Naive B cell (primary cell): ENCODE results near the gene TAF12. TPM values are rescaled to one million over a fixed set of nuclear protein-coding genes. Genes with fewer than 3 reads are reported as not detected.

Source experiments
- ATAC-seq, 2 donors: fragments of 150-1000 bp; cut with Tn5 transposase; 2 replicates each; pipeline ENCODE4 v1.10.0; 2021; ENCODE audit warnings: low read depth in 2 of 2, mild to moderate bottlenecking in 2 of 2, moderate library complexity in 2 of 2
- DNase-seq: peaks from one replicate; pipeline ENCODE4 v3.0.0; 2022
- H3K27ac Mint-ChIP-seq, 6 donors: one replicate each; pipeline ENCODE4 v1.8.0; 2020 to 2022; ENCODE audit warnings: mild to moderate bottlenecking in 6 of 6, mixed read lengths in 6 of 6, moderate library complexity in 5 of 6, inconsistent platforms in 2 of 6
- H3K27me3 Mint-ChIP-seq, 3 donors: one replicate each; pipeline ENCODE4 v1.8.0; 2021 to 2022; ENCODE audit warnings: mixed read lengths in 3 of 3, mild to moderate bottlenecking in 1 of 3
- H3K36me3 Mint-ChIP-seq, 2 donors: one replicate each; pipeline ENCODE4 v1.8.0; 2020 to 2022; ENCODE audit warnings: mixed read lengths in 2 of 2, inconsistent platforms in 1 of 2, mild to moderate bottlenecking in 1 of 2
- H3K4me1 Mint-ChIP-seq, 3 donors: one replicate each; pipeline ENCODE4 v1.8.0; 2020 to 2022; ENCODE audit warnings: mixed read lengths in 3 of 3, inconsistent platforms in 1 of 3, mild to moderate bottlenecking in 1 of 3, moderate library complexity in 1 of 3
- H3K4me3 Mint-ChIP-seq, 8 donors: one replicate each; pipeline ENCODE4 v1.8.0; 2020 to 2022; ENCODE audit warnings: mild to moderate bottlenecking in 8 of 8, mixed read lengths in 8 of 8, moderate library complexity in 8 of 8, inconsistent platforms in 2 of 8
- H3K9me3 Mint-ChIP-seq, 7 donors: one replicate each; pipeline ENCODE4 v1.8.0; 2020 to 2022; ENCODE audit warnings: mixed read lengths in 7 of 7, mild to moderate bottlenecking in 5 of 7, inconsistent platforms in 2 of 7, moderate library complexity in 1 of 7
- polyA plus RNA-seq, 6 donors: library from polyadenylated mRNA; unstranded; fragments of 300-500 nt; fragmentation: Illumina TruSeq; gene quantifications; one replicate each; pipeline ENCODE4 v1.2.3, GENCODE V29; 2021; ENCODE audit warnings: low read depth in 6 of 6

TAF12 gene
- polyA plus RNA-seq, 6 donors from 2014 or later: 32.3 to 50.4 (median 47.6) TPM

DNA sequence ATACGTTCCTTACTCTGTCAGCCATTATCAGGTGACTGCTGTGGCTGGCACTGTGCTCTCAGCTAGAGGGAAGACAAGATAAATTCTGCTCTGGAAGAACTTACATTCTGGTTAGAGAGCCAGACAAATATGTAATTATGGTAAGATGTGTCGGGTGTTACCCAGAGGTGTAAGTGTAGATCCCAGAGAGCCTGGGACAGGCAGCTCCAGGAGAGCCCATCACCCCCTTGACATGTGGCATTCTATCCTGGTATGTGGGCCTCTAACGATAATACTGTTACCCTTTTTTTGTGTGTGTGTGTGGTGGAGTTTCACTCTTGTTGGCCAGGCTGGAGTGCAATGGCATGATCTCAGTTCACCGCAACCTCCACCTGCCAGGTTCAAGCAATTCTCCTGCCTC lies 71.0 kb downstream of the TAF12 start:
- DNase-seq: no peak
- peaks cover 0 to 4% of the 10 kb centered on the region in 2 donors for H3K36me3 Mint-ChIP-seq
- no peaks in the 10 kb centered on the region for H3K27me3 Mint-ChIP-seq
- no peak for ATAC-seq
- H3K27ac Mint-ChIP-seq: peak overlapping the region in 1 of 6 donors; percentile 31
- no peak overlapping the region for H3K4me3 Mint-ChIP-seq
- H3K4me1 Mint-ChIP-seq: peaks cover 0 to 5% (median 0%) of the 10 kb centered on the region in 3 donors
- H3K9me3 Mint-ChIP-seq: no peaks in the 10 kb centered on the region

DNA sequence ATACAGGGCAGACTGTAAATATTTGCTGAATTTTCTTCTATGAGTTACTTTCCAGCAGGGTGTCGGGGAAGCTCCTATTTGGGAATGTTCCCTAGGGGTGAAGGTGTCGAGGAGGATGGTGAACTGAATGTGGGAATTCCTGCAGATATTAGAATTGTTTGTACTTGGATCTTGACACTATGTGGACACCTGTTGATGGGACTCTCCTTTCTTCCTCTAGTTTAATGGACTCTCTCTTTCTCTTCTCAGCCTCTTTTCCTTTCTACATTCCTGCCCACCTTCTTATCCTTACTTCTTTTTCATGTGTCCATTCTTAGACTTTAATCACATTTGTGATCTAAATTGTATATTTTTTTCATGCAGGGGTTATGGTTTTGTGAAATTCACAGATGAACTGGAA lies 75.9 kb downstream of the TAF12 start:
- no peak for ATAC-seq

DNA sequence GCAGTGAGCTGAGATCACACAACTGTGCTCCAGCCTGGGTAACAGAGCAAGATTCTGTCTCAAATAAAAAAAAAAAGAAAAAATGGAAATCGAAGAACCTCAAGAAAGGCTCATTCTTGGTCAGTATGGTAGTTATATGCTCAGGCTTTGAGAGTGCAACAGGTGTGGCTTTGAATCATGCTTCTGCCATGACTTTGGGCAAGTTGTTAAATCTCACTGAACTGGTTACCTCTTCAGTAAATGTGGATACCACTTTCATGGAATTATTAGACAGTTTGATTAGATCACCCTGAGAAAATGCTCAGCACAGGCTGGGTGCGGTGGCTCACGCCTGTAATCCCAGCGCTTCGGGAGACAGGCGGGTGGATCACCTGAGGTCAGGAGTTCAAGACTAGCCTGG lies 77.1 kb downstream of the TAF12 start:
- Mint-ChIP-seq H3K36me3 (peaks cover 7 to 13% of the 10 kb centered on the region in 2 donors), H3K4me3 (no peak overlapping the region), H3K9me3 (no peaks in the 10 kb centered on the region), H3K27me3 (no peaks in the 10 kb centered on the region), H3K4me1 (peaks cover 0 to 5% (median 0%) of the 10 kb centered on the region in 3 donors), H3K27ac (no peak overlapping the region)
- no peak for ATAC-seq
- no peak for DNase-seq

More for the DNA sequence above, 75.9 kb downstream of the TAF12 start:
- Mint-ChIP-seq H3K4me1 (peaks cover 0 to 5% (median 0%) of the 10 kb centered on the region in 3 donors), H3K27me3 (no peaks in the 10 kb centered on the region), H3K9me3 (no peaks in the 10 kb centered on the region), H3K27ac (peak overlapping the region in 1 of 6 donors; percentile 44), H3K4me3 (no peak overlapping the region), H3K36me3 (peaks cover 0 to 6% of the 10 kb centered on the region in 2 donors)
- DNase-seq: no peak

DNA sequence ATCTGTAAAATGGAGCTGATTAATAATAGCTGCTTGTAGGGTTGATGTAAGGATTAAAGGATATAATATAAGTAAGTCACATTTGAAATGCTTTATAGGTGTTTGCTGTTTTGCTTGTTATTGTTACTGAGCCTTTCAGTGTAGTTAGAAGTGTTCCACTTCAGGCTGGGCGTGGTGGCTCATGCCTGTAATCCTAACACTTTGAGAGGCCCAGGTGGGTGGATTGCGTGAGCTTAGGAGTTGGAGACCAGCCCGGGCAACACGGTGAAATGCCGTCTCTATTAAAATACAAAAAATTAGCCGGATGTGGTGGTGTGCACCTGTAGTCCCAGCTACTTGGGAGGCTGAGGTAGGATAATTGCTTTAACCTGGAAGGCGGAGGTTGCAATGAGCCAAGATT lies 77.8 kb downstream of the TAF12 start:
- peaks cover 7 to 13% of the 10 kb centered on the region in 2 donors for H3K36me3 Mint-ChIP-seq
- no peaks in the 10 kb centered on the region for H3K27me3 Mint-ChIP-seq
- H3K9me3 Mint-ChIP-seq: no peaks in the 10 kb centered on the region
- no peak overlapping the region for H3K4me3 Mint-ChIP-seq
- H3K27ac Mint-ChIP-seq: peak overlapping the region in 1 of 6 donors; percentile 14
- peaks cover 0 to 5% (median 0%) of the 10 kb centered on the region in 3 donors for H3K4me1 Mint-ChIP-seq
- ATAC-seq (no peak), DNase-seq (no peak)

DNA sequence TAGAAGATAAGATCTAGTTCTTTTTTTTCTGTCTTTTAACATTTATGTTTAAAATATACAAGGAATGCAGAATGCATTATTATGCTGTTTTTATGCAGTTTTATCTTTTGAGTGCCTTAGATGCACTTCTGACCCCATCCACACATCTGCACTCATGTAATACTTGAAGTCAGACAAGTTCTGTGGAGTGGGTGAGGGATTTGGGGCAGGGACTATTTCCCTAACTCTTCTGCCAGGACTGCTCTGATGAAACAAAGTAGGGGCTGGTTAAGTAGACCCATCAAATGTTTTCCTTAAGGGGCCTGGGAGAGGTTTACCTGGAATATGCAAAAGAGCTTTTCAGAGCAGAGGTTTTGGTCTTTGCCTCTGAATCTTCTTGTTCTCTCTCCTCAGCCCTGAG lies 78.6 kb downstream of the TAF12 start:
- Mint-ChIP-seq H3K4me1 (peaks cover 0 to 5% (median 0%) of the 10 kb centered on the region in 3 donors), H3K4me3 (no peak overlapping the region), H3K9me3 (no peaks in the 10 kb centered on the region), H3K36me3 (peaks cover 7 to 13% of the 10 kb centered on the region in 2 donors), H3K27ac (peak overlapping the region in 1 of 6 donors; percentile 69), H3K27me3 (no peaks in the 10 kb centered on the region)
- ATAC-seq: no peak
- no peak for DNase-seq

DNA sequence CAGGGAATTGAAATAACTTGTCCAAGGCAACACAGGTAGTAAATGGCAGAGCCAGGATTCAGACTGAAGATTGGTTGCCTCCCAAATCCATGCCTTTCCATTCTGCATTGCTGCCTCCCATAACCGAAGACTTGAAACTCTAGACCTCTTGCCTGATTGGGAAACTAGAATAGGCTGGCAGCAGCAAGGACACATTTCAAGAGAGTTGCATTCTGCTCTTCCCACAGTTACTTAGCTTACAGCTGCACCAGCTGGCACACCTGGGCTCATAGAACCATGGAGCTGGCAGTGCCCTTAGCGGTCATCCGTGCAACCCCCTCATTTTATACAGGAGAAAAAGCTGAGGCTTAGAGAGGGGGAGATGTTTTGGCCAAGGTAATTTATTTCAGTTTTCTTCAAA lies 82.0 kb downstream of the TAF12 start:
- Mint-ChIP-seq H3K36me3 (peaks cover 7% of the 10 kb centered on the region in 2 donors), H3K9me3 (no peaks in the 10 kb centered on the region), H3K27me3 (no peaks in the 10 kb centered on the region), H3K4me1 (no peaks in the 10 kb centered on the region), H3K27ac (no peak overlapping the region), H3K4me3 (peak overlapping the region in 1 of 8 donors; percentile 54)
- DNase-seq: no peak
- no peak for ATAC-seq

Other genes with a start within 250 kb of the TAF12 start
- 10 to 100 TPM in 3 of 6 donors, 1 to 10 TPM in 3; 3.8 to 12.2 (median 9.5) TPM for gene RCC1, start 137.0 kb downstream of the TAF12 start, polyA plus RNA-seq
- gene TRNAU1AP, start 90.0 kb downstream of the TAF12 start, polyA plus RNA-seq: 10 to 100 TPM in 5 of 6 donors, 1 to 10 TPM in 1; 9.8 to 30.7 (median 25.9) TPM
- gene RAB42, start 50.8 kb downstream of the TAF12 start, polyA plus RNA-seq: under 1 TPM in 1 of 6 donors, not detected in 5; 0.53 TPM
- gene RNU11, start 5.5 kb upstream of the TAF12 start, polyA plus RNA-seq: not detected
- 10 to 100 TPM; 10.8 to 27.2 (median 20.4) TPM for gene GMEB1, start 25.7 kb upstream of the TAF12 start, polyA plus RNA-seq
- gene YTHDF2, start 93.9 kb upstream of the TAF12 start, polyA plus RNA-seq: 100 to 1,000 TPM; 114 to 195 (median 133) TPM
- under 1 TPM in 5 of 6 donors, not detected in 1; 0.03 to 0.07 (median 0.05) TPM for gene OPRD1, start 169.1 kb upstream of the TAF12 start, polyA plus RNA-seq